ENCODE data around the gene RAPGEF2.
"Not testable (repeated sequence)": the region's sequence is repeated elsewhere in the genome, so short reads cannot be mapped to it uniquely, and the experiment has no call there.

Gene RAPGEF2

DNA sequence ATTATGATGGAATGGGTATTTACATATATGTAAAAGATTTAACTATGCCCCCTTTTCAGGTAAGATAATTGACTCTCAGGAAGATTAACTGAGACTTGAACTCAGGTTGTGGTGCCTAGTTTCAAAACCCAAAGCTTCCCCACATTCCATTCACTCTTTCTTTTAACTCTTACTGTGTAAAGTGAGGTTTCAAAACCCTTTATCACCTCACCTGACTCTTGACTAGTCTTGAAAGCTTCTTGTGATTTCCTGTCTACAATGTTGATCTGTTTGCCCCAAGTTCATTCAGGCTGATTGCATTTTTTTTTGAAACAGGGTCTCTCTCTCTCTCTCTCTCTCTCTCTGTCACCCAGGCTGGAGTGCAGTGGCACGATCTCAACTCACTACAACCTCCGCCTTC, 40.5 kb upstream of the RAPGEF2 start:
- Histone ChIP-seq H3K9me3 (ENCODE audit: insufficient read depth, low read length) (no peaks in the 10 kb centered on the region), H3K4me2 (ENCODE audit: low read depth, low read length, poor library complexity, severe bottlenecking) (no peak overlapping the region), H4K20me1 (ENCODE audit: low read depth, low read length) (no peaks in the 10 kb centered on the region), H3K9me2 (replicated peaks; ENCODE audit: insufficient read depth, low read length) (no peaks in the 10 kb centered on the region), H2AFZ (ENCODE audit: low read depth, low read length, severe bottlenecking) (no peak overlapping the region), H3K9ac (ENCODE audit: low read length) (no peak overlapping the region), H3K79me2 (ENCODE audit: insufficient read depth, low read length) (no peaks in the 10 kb centered on the region), H3K27me3 (ENCODE audit: low read length) (no peaks in the 10 kb centered on the region), H3F3A (ENCODE audit: insufficient read depth) (no peaks in the 10 kb centered on the region), H3K36me3 (ENCODE audit: low read length) (no peaks in the 10 kb centered on the region), H3K4me3 (ENCODE audit: insufficient read depth, low read length, poor library complexity, severe bottlenecking) (no peak overlapping the region), H3K27ac (ENCODE audit: low read depth, low read length) (no peak overlapping the region)
- TF ChIP-seq, protein P1, sequence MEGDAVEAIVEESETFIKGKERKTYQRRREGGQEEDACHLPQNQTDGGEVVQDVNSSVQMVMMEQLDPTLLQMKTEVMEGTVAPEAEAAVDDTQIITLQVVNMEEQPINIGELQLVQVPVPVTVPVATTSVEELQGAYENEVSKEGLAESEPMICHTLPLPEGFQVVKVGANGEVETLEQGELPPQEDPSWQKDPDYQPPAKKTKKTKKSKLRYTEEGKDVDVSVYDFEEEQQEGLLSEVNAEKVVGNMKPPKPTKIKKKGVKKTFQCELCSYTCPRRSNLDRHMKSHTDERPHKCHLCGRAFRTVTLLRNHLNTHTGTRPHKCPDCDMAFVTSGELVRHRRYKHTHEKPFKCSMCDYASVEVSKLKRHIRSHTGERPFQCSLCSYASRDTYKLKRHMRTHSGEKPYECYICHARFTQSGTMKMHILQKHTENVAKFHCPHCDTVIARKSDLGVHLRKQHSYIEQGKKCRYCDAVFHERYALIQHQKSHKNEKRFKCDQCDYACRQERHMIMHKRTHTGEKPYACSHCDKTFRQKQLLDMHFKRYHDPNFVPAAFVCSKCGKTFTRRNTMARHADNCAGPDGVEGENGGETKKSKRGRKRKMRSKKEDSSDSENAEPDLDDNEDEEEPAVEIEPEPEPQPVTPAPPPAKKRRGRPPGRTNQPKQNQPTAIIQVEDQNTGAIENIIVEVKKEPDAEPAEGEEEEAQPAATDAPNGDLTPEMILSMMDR (IDR thresholded peaks at IDR 0.05; ENCODE audit: insufficient read depth, low read length, poor library complexity, severe bottlenecking) = no peak
- no peak for TF ChIP-seq EZH2phosphoT487 (conservative IDR thresholded peaks at IDR 0.05; ENCODE audit: low read length)

DNA sequence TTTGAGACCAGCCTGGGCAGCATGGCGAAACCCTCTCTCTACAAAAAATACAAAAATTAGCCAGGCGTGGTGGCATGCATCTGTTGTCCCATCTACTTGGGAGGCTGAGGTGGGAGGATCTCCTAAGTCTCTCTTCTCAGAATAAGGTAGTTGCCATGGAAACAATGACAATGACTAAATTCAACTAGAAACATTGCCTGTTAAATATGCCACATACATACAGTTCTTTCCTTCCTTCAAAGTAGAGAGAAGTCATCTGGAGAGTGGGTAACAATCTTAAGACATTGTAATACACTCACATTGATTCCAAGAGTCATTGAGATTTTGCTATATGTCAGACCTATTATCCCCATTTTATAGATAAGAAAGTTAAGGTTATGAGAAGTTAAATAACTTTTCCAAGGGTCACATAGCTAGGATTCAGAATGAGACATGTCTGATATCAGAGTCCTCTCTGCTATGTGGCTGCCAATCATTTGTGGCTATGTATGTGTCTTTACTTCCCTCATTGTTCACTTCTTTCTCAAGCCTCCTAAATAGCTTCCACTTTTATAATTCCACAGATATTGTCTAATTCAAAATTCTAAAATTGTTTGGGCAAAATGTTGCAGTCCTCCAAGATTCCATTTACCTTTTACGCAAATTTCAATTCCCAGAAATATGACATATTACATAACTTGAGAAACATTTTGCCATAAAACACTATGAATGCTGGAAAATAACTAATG, 37.2 kb upstream of the RAPGEF2 start:
- no peak overlapping the region for H3K4me3 ChIP-seq (ENCODE audit: insufficient read depth, low read length, poor library complexity, severe bottlenecking)
- TF ChIP-seq EZH2phosphoT487 (conservative IDR thresholded peaks at IDR 0.05; ENCODE audit: low read length) = no peak
- TF ChIP-seq, protein P1 (IDR thresholded peaks at IDR 0.05; ENCODE audit: insufficient read depth, low read length, poor library complexity, severe bottlenecking) = no peak
- H3K4me2 ChIP-seq (ENCODE audit: low read depth, low read length, poor library complexity, severe bottlenecking) = no peak overlapping the region
- no peaks in the 10 kb centered on the region for H3K36me3 ChIP-seq (ENCODE audit: low read length)
- H3F3A ChIP-seq (ENCODE audit: insufficient read depth) = no peaks in the 10 kb centered on the region
- H3K9me2 ChIP-seq (replicated peaks; ENCODE audit: insufficient read depth, low read length) = no peaks in the 10 kb centered on the region
- no peaks in the 10 kb centered on the region for H3K9me3 ChIP-seq (ENCODE audit: insufficient read depth, low read length)
- H3K27ac ChIP-seq (ENCODE audit: low read depth, low read length) = no peak overlapping the region
- no peaks in the 10 kb centered on the region for H3K79me2 ChIP-seq (ENCODE audit: insufficient read depth, low read length)
- H3K9ac ChIP-seq (ENCODE audit: low read length) = no peak overlapping the region
- H4K20me1 ChIP-seq (ENCODE audit: low read depth, low read length) = no peaks in the 10 kb centered on the region
- H3K27me3 ChIP-seq (ENCODE audit: low read length) = no peaks in the 10 kb centered on the region
- no peak overlapping the region for H2AFZ ChIP-seq (ENCODE audit: low read depth, low read length, severe bottlenecking)

DNA sequence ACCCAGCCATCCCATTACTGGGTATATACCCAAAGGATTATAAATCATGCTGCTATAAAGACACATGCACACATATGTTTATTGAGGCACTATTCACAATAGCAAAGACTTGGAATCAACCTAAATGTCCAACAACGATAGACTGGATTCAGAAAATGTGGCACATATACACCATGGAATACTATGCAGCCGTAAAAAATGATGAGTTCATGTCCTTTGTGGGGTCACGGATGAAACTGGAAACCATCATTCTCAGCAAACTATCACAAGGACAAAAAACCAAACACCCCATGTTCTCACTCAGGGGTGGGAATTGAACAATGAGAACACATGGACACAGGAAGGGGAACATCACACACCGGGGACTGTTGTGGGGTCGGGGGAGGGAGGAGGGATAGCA, 34.7 kb upstream of the RAPGEF2 start:
- not testable (repeated sequence) for H3F3A ChIP-seq (ENCODE audit: insufficient read depth)

DNA sequence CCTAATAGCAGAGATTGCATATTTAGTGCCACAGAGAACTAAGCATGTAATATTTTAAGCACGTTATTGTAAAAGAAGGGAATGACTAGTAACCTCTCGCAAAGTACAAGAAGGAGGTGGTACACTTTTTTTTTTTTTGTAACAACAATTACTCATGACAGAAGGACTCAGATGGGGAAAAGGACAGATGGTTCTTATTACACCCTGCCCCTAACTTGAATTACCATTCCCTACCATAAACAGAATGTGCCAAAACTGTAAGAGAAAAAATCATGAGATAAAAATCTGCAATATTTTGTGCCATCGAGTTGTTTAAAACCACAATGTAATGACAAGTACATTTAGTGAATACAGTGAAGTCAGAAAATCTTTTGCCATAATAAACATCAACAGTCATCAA, 33.0 kb upstream of the RAPGEF2 start:
- no peaks in the 10 kb centered on the region for H3K27me3 ChIP-seq (ENCODE audit: low read length)
- H3K27ac ChIP-seq (ENCODE audit: low read depth, low read length) = no peak overlapping the region
- H3F3A ChIP-seq (ENCODE audit: insufficient read depth) = no peaks in the 10 kb centered on the region
- no peak overlapping the region for H2AFZ ChIP-seq (ENCODE audit: low read depth, low read length, severe bottlenecking)
- no peaks in the 10 kb centered on the region for H3K36me3 ChIP-seq (ENCODE audit: low read length)
- no peaks in the 10 kb centered on the region for H3K9me3 ChIP-seq (ENCODE audit: insufficient read depth, low read length)
- no peaks in the 10 kb centered on the region for H3K9me2 ChIP-seq (replicated peaks; ENCODE audit: insufficient read depth, low read length)
- no peaks in the 10 kb centered on the region for H4K20me1 ChIP-seq (ENCODE audit: low read depth, low read length)
- H3K9ac ChIP-seq (ENCODE audit: low read length) = no peak overlapping the region
- no peak overlapping the region for H3K4me3 ChIP-seq (ENCODE audit: insufficient read depth, low read length, poor library complexity, severe bottlenecking)
- no peaks in the 10 kb centered on the region for H3K79me2 ChIP-seq (ENCODE audit: insufficient read depth, low read length)
- TF ChIP-seq EZH2phosphoT487 (conservative IDR thresholded peaks at IDR 0.05; ENCODE audit: low read length) = no peak
- TF ChIP-seq, protein P1 (IDR thresholded peaks at IDR 0.05; ENCODE audit: insufficient read depth, low read length, poor library complexity, severe bottlenecking) = no peak
- no peak overlapping the region for H3K4me2 ChIP-seq (ENCODE audit: low read depth, low read length, poor library complexity, severe bottlenecking)

More for the DNA sequence above, 34.7 kb upstream of the RAPGEF2 start:
- not testable (repeated sequence) for H3K79me2 ChIP-seq (ENCODE audit: insufficient read depth, low read length); H3K4me2 ChIP-seq (ENCODE audit: low read depth, low read length, poor library complexity, severe bottlenecking); H3K36me3 ChIP-seq (ENCODE audit: low read length); H4K20me1 ChIP-seq (ENCODE audit: low read depth, low read length); H3K27ac ChIP-seq (ENCODE audit: low read depth, low read length); H3K4me3 ChIP-seq (ENCODE audit: insufficient read depth, low read length, poor library complexity, severe bottlenecking); H3K27me3 ChIP-seq (ENCODE audit: low read length); H3K9me3 ChIP-seq (ENCODE audit: insufficient read depth, low read length); H2AFZ ChIP-seq (ENCODE audit: low read depth, low read length, severe bottlenecking); H3K9ac ChIP-seq (ENCODE audit: low read length); H3K9me2 ChIP-seq (replicated peaks; ENCODE audit: insufficient read depth, low read length)
